HG03066 (cell line): ENCODE data around the gene NELFB.
A peak's percentile ranks its signal among the peaks of the same experiment; 100 is the strongest.

ENCODE experiments used
- ATAC-seq: cut with Tn5 transposase; IDR thresholded peaks from one replicate; pipeline ENCODE4 v1.9.1; 2021; ENCODE audit warnings: low read depth; ENCODE audit not compliant: unreplicated experiment

NELFB gene

DNA sequence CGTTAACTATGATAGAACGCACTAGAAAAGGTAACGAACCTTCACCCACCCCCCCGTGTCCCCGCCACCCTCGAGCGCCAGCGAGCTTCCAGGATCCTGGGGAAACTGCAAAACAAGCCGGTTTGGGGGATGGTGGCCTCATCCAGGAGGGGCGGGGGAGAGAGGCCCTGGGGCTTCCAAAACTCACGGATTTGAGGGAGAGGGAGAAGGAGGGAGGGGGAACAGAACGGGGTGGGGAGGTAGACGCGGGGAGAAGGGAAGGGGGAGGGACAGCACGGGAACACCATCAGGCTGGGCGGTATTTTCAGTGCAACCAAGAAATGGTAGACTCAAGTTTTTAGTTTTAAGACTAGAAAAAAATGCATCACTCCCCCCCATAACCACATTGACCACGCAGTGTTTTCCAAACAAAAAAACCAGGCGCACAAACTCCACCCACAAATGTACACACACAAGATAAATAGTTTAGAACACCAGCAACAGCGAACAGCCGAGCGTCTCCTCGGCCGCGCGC lies 45.5 kb downstream of the NELFB start:
- ATAC-seq: no peak

DNA sequence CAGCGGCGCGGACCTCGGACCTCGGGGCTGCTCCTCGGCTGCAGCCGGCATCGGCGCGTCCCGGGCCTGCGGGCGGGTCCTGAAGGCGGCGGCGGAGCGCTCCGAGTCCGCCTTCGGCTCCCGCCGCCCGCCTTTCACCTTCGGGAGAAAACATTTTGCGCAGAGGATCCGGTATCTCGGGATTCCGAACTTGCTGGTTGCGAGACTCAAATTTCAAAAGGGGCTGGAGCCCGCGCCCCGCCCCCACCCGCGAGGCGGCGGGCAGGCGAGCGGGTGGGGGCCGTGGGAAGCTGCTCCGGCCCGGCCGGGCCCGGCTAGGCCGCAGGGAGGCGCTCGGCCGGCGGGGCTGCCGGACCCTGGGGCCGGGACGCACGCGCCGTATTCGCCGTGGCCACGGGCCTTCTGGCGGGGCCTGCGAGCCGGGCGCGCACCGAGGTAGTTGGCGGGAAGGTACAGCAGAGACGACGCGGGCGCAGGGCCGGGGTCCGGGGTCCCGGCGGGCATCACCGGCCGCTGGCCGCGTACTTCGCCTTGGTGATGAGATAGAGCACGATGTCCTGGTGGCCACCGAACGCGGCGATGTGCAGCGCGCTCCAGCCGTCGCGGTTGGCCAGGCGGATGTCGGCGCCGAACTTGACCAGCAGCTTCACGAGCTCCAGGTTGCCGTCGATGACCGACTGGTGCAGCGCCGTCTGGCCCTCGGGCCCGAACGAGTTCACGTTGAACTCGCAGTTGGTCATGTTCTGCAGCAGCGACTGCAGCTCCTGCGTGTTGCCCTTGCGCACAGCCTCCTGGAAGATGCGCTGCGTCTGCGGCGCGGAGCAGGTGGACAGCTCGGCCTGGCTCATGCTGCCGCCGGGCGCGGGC lies 46.2 kb downstream of the NELFB start:
- peak; percentile 5 for ATAC-seq

DNA sequence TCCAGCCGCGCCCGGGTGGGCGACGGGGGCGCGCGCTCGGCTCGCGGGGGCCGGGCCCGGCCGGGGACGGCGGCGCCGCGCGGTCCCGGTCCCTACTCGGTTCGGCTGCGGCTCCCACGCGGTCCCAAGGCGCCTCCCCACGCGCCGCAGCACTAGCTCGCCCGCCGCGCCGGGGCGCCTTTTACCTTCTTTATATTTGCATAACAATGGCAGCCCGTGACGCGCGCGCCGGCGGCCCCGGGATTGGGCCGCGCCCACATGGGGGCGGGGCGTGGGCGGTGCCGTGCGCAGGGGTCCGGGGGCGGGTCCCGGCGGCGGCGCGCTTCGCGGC lies 47.0 kb downstream of the NELFB start, which contains the start of gene NRARP:
Gene NRARP (minus strand): TSS at position 154 of the 331 bp plus-strand sequence. CDS start 343 bp downstream, outside the sequence.
- peak; percentile 65 for ATAC-seq

- peak; percentile 43 for ATAC-seq
These were observed 47.5 kb downstream of the NELFB start for GRCh38 chr9:137302449-137303150.

DNA sequence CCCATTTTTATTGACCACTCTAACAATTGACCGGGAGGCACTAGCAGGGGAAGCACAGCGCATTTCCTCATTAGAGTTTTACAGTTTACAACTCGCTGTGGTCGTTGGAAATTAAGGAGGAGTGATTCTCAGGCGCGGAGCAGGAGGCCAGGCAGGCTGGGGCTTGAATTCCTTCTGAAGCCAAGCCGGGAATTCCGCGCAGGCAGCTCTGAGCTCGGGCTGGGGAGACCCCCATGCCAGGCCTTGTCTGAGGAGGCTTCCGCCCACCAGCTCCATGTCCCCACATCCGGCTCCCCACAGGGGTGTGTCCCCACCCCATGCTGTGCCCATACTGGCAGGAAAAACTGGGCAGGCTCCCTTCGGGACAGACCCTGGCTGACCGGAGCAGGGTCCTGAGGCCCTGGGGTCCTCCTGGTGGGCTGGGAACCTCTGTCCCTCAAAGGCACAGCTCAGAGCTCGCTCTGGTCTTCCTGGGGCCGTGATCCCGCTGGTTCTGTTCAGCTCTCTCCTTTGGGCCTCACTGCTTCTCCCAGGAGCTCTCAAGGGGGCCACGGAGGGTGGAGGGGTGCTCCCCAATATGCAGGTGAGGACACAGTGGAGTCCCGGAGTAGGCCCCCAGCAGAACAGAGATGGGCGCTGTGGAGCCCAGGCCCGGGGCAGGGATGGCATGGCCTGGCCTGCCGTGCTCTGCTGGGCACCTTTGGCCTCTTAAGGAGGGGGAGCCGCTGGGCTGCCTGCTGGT lies 48.2 kb downstream of the NELFB start:
- ATAC-seq: no peak

DNA sequence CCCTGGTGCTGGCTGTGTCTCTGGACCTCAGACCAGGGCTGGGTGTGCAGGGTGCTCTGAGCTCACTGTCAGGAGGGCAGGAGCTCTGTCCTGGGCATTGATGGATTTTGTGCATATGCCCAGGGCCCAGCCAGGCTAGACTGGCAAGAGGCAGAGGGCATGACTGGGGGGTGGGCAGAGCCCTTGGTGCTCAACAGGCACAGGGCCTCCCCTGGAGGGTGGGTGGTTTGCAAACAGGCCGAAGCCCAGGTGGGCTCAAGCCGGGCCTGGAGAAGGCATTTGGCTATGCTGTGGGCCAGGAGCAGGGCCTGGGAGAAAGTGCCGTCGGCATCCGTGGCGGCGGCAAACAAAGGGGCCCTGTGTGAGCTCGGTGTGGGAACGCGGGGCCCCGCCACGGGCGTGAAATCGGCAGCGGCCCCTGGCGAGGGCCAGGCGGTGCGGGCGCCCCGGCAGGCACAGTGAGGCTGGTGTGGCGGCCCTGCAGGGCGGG lies 48.8 kb downstream of the NELFB start:
- ATAC-seq: no peak

- no peak for ATAC-seq
These were observed 49.4 kb downstream of the NELFB start for GRCh38 chr9:137304383-137305059.

DNA sequence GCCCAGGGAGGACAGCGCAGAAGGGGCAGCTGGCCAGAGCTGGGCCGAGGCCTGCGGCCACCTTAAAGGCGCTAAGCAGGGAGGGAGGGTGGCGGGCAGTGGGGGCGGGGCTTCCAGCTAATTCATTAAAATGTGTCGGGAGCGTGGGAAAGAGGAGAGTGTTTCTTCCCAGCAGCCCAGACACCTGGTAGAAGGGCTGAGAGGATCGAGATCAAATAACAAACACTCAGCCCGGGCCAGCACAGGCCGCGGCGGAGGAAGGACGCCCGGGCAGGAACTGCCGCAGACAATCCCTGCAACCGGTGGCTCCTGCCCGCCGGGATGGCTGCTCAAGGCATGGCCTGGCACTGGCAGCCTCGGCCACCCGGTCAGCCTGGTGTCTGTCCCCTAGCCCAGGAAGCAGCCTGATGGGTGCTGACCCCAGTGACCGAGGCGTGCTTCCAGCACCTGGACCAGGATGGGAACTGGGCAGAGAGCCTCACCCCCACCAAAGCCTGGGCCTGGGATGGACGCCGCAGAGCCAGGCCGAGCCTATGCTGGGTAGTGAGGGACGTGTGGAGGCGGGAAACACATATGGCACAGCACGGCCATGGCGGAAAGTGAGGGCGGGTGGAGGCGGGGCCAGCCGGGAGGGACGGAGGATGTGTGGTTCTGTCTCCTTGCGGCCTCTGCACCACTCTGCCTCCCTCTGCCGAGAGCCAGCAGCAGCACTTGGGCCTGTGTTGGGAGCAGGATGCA lies 50.1 kb downstream of the NELFB start:
- no peak for ATAC-seq

DNA sequence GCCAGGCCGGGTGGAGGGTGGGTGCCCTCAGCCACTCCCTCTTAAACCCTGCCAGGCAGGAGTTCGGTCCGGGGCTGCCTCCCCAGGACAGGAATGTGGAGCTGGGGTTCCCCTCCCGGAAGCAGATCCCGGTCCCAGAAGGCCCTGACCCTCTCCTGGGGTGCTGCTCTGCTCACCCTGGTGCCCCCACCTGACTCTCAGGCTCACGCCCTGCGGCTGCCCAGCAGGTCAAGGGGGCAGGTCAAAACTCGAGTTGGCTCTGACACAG lies 50.6 kb downstream of the NELFB start:
- no peak for ATAC-seq

DNA sequence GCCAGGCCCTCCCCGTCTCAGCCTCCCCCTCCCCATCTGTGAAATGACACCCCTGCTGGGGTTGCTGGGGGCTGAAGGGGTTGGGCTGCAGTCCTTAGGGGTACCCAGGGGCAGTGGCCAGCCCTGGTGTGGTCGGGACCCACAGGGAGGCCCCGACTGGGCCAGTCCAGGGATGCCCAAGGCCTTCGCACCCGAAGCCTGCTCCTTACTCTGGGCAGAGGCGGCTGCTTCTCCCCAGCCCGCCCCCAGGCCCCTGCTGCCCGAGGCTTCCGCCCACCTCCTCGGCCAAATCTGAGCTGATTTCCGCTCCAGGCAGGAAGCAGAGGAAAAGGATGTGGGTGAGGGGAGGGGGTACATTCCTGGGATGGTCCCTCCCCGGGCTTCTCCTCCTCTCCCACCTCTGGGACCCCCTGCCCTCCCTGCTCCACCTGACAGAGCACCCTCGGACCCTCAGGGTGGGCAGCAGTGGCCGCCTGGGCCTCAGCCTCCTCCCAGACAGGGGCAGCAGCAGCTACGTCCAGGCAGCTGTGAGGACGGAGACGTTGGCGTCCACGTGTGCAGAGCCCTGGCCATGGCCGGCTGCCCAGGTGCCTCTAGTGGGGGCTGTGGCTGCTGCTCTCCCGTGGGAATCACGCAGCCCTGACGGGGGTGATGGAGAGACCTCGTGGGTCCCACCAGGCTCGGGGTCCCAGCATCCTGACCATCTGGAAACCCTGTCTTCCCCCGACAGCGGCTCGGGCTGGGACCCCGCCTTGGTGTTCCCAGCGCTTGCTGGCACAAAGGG lies 51.1 kb downstream of the NELFB start:
- no peak for ATAC-seq

DNA sequence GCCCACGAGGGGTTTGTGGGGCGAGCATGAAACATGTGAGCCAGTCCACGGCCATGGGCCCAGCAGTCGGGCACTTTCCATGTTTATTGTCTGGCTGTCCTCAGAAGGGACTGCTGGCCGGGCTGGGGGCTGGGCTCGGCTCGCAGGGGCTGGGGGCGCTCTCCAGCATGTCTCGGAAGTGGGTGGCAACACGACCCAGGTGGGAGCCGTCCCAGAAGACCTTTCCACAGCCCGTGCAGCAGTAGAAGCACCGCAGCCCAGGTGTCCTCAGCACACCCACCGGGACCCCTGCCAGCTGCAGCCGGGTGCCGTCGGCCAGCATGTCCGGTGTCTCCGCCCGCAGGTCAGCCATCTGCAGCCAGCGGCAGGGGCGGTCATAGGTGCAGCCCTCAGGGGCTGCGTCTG lies 51.7 kb downstream of the NELFB start:
- no peak for ATAC-seq

DNA sequence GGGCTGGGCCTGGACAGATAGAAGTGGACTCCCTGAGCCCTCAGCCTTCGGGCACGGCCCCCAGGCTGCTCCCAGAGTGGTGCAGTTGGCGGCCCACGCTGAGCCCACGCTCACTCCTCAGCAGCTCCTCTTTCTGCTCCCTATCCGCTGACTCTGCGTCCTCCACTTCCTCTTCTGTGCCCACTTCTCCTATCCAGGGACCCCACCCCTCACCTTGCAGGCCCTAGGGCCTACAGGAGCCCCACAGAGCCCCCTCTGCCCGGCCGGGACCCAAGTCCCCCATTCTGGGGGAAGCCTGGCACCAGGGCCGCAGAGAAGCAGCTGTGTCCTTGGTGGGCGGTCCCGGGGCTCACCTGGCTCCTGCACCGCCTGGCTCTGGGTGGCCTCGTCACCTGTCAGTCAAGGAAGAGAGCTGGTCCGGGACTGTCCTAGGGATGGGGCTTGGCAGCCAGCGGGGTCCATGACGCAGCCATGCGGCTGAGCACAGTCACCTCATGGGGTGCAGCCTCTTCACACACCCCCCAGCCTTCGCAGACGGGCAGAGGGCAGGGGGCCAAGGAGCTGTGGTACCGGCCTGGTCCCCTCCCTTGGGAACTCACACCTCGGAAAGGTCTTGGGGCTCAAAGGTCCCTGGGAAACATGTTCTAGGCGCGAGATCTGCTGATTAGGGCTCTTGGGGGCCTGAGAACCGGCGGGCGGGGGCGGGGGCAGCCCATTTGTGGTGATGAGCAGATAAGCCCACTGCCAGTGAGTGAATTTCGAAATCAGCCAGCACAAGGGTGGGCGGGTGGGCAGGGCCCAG lies 52.3 kb downstream of the NELFB start:
- no peak for ATAC-seq

DNA sequence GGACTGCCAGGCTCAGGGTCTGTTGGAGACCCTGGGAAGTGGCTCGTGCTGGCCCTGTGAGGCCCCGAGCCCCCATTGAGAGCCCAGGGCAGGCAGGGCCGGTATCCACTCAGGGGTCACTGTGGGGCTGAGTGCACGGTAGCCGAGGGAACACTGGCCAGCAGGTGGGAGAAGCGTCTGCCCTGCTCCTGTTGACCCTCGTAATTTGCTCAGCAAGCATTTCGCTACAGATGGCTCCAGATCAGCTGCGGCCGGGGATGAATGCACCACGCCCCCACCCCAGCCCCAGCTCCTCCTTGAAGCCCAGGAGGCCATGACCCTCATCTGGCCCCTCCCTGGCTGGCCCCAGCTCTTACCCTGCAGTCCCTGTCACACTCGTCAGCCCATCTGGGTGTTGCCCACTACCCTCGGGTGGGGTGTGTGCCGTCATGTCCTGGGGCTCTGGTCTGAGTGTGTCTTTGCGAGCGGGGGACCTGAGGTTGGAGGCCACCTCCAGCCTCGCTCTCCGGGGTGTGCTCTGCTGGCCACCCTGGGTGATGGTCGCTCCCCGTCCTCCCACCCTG lies 53.0 kb downstream of the NELFB start:
- ATAC-seq: no peak

- ATAC-seq: no peak
These were observed 54.5 kb downstream of the NELFB start for GRCh38 chr9:137309368-137310188.

DNA sequence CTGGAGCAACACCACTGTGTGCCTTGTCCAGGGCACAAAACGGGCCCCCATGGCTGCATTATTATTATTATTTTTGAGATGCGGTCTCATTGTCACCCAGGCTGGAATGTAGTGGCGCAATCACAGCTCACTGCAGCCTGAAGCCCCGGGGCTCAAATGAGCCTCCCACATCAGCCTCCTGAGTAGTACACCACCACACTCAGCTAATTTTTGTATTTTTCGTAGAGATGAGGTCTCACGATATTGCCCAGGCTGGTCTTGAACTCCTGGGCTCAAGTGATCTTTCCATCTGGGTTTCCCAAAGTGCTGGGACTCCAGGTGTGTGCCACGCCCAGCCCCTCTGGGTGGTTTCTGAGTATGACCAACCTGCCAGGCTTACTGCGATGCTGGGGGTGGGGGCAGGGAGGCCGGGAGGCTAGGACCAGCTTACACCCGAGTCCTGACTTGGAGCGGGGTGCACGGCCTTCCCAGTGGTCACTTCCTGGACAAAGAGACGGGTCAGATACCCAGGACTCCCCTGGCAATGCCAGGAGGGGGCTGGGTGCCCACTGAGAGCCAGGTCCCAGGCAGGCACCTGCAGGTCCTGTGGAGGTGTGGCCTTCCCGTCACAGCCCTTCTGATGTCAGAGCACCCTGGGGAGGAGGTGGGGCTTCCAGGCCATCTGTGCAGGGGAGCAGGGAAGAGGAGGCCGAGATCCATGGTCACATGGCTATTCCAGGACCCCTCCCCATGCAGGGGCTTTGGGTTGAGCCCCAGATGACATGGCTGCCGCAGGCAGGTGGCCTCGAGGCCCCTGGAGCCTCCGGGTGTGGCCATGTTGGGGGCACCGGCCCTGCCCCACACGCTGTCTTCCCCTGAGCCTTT lies 55.3 kb downstream of the NELFB start:
- no peak for ATAC-seq
